Neural cell (in vitro differentiated cells): ENCODE results near the gene CEACAM6. TPM values are rescaled to one million over a fixed set of nuclear protein-coding genes. Genes with fewer than 3 reads are reported as not detected.

Experiments used
- H2AFZ ChIP-seq: fragments of 200-600, 300-800 bp; sonication (generic), shearing (Covaris generic); 2 replicates; pipeline ENCODE4 v1.6.0; 2014; ENCODE audit warnings: low read depth, mild to moderate bottlenecking, antibody characterized with exemption, low read length, moderate library complexity
- H3F3A ChIP-seq: fragments of 200-600 bp; shearing (Covaris generic); 2 replicates; pipeline ENCODE4 v1.6.1; 2016; ENCODE audit warnings: mild to moderate bottlenecking, moderate library complexity, mixed read lengths, antibody characterized with exemption, low read length; ENCODE audit not compliant: insufficient read depth, poor library complexity, severe bottlenecking
- H3K27ac ChIP-seq: fragments of 200-600, 300-800 bp; sonication (generic), shearing (Covaris generic); 2 replicates; pipeline ENCODE4 v1.5.1; 2014; ENCODE audit warnings: mild to moderate bottlenecking, low read length, moderate library complexity
- H3K27me3 ChIP-seq: fragments of 300-800, 200-600 bp; sonication (generic), shearing (Covaris generic); 2 replicates; pipeline ENCODE4 v1.6.0; 2014; ENCODE audit warnings: mild to moderate bottlenecking, low read depth, low read length, moderate library complexity; ENCODE audit not compliant: insufficient read depth
- H3K36me3 ChIP-seq: fragments of 300-800, 200-600 bp; sonication (generic), shearing (Covaris generic); 2 replicates; pipeline ENCODE4 v1.5.1; 2014; ENCODE audit warnings: mild to moderate bottlenecking, antibody characterized with exemption, low read length, moderate library complexity; ENCODE audit not compliant: insufficient read depth
- H3K4me2 ChIP-seq: fragments of 300-800, 200-600 bp; sonication (generic), shearing (Covaris generic); 2 replicates; pipeline ENCODE4 v1.6.0; 2014; ENCODE audit warnings: mild to moderate bottlenecking, low read length
- H3K4me3 ChIP-seq: fragments of 300-800, 200-600 bp; sonication (generic), shearing (Covaris generic); 2 replicates; pipeline ENCODE4 v1.5.1; 2014; ENCODE audit warnings: mild to moderate bottlenecking, low read length, moderate library complexity
- H3K79me2 ChIP-seq: fragments of 200-600 bp; shearing (Covaris generic); replicated peaks from 2 replicates; pipeline ENCODE4 v1.6.0; 2014; ENCODE audit warnings: mild to moderate bottlenecking, low read length, moderate library complexity; ENCODE audit not compliant: insufficient read depth
- H3K9ac ChIP-seq: fragments of 300-800, 200-600 bp; sonication (generic), shearing (Covaris generic); 2 replicates; pipeline ENCODE4 v1.6.1; 2016; ENCODE audit warnings: mild to moderate bottlenecking, low read length, mixed read lengths
- H3K9me2 ChIP-seq: fragments of 200-600 bp; shearing (Covaris generic); 2 replicates; pipeline ENCODE4 v1.6.1; 2016; ENCODE audit warnings: mild to moderate bottlenecking, low read length, mixed read lengths; ENCODE audit not compliant: insufficient read depth
- H3K9me3 ChIP-seq: fragments of 200-600, 300-800 bp; sonication (generic), shearing (Covaris generic); 2 replicates; pipeline ENCODE4 v1.6.1; 2016; ENCODE audit warnings: mild to moderate bottlenecking, mixed run types, low read length, moderate library complexity, mixed read lengths
- H4K20me1 ChIP-seq: fragments of 200-600 bp; shearing (Covaris generic); 2 replicates; pipeline ENCODE4 v1.6.1; 2016; ENCODE audit warnings: mild to moderate bottlenecking, mixed run types; ENCODE audit not compliant: insufficient read depth
- EP300 ChIP-seq: fragments of 450-650 bp; conservative IDR thresholded peaks from 2 replicates; pipeline ENCODE4 v1.6.1; 2014; ENCODE audit warnings: antibody characterized with exemption, mild to moderate bottlenecking, moderate library complexity; ENCODE audit not compliant: poor library complexity, severe bottlenecking
- EZH2 ChIP-seq: fragments of 200-600, 300-800 bp; shearing (Covaris generic), sonication (generic); IDR thresholded peaks from 2 replicates; pipeline ENCODE4 v1.6.1; 2014; ENCODE audit warnings: antibody characterized with exemption, low read length, borderline replicate concordance, mild to moderate bottlenecking; ENCODE audit not compliant: insufficient read depth, poor library complexity, severe bottlenecking
- MXI1 ChIP-seq: fragments of 450-650 bp; conservative IDR thresholded peaks from 2 replicates; pipeline ENCODE4 v1.6.1; 2014; ENCODE audit warnings: antibody characterized with exemption, mild to moderate bottlenecking; ENCODE audit not compliant: poor library complexity, severe bottlenecking
- POLR2AphosphoS5 ChIP-seq: IDR thresholded peaks from 2 replicates; pipeline ENCODE4 v1.6.1; 2012
- RAD21 ChIP-seq: fragments of 450-650 bp; conservative IDR thresholded peaks from 2 replicates; pipeline ENCODE4 v1.6.1; 2014; ENCODE audit warnings: antibody characterized with exemption, mild to moderate bottlenecking, moderate library complexity
- SMC3 ChIP-seq: fragments of 450-650 bp; conservative IDR thresholded peaks from 2 replicates; pipeline ENCODE4 v1.6.1; 2014; ENCODE audit warnings: antibody characterized with exemption, mild to moderate bottlenecking, moderate library complexity; ENCODE audit not compliant: poor library complexity
- TAF1 ChIP-seq: IDR thresholded peaks from 2 replicates; pipeline ENCODE4 v1.6.1; 2012; ENCODE audit warnings: low read depth
- polyA plus RNA-seq: library from polyadenylated mRNA; depleted of rRNA; stranded (reverse); fragments of >200 nt; gene quantifications from 2 replicates; pipeline ENCODE4 v1.2.3, GENCODE V29; 2014
- TF ChIP-seq, protein P1 (sequence below): IDR thresholded peaks from 2 replicates; pipeline ENCODE4 v1.6.1; 2012; ENCODE audit warnings: borderline replicate concordance
- TF ChIP-seq, protein P2 (sequence below): fragments of 450-650 bp; IDR thresholded peaks from 2 replicates; pipeline ENCODE4 v1.5.1; 2014; ENCODE audit warnings: antibody characterized with exemption, mild to moderate bottlenecking, moderate library complexity; ENCODE audit not compliant: poor library complexity, severe bottlenecking

CEACAM6 gene
- polyA plus RNA-seq, 1 donor from 2014 or later = not detected

DNA sequence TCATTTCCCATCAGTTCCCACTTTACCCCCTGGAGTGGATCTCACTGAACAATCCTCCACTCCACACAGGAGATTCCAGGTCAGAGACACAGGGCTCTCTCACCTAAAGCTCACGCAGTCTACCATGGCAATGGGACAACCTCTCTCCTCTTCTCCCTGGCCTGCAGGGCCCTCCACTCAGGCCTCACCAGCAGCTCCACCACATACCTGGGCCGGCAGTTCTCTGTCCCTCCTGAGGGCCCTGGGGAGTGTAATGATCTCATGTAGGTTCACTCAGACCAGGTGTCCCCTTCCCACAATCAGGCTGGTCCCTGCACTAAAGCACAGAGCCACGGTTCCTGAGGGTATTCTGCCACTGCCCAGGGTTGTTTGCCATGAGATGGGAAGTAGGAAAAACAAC, 56.7 kb downstream of the CEACAM6 start:
- H3K27me3 ChIP-seq = no peaks in the 10 kb centered on the region
- H3F3A ChIP-seq = no peaks in the 10 kb centered on the region
- H3K27ac ChIP-seq = no peak overlapping the region
- H3K36me3 ChIP-seq = no peaks in the 10 kb centered on the region
- H3K79me2 ChIP-seq = no peaks in the 10 kb centered on the region
- H3K9me2 ChIP-seq = no peaks in the 10 kb centered on the region
- H3K4me2 ChIP-seq = no peak overlapping the region
- H3K9me3 ChIP-seq = no peaks in the 10 kb centered on the region
- no peak overlapping the region for H2AFZ ChIP-seq
- TF ChIP-seq MXI1 = no peak
- no peak for TF ChIP-seq EZH2
- no peak for TF ChIP-seq POLR2AphosphoS5
- TF ChIP-seq SMC3 = no peak
- no peak for TF ChIP-seq EP300
- TF ChIP-seq, protein P1, sequence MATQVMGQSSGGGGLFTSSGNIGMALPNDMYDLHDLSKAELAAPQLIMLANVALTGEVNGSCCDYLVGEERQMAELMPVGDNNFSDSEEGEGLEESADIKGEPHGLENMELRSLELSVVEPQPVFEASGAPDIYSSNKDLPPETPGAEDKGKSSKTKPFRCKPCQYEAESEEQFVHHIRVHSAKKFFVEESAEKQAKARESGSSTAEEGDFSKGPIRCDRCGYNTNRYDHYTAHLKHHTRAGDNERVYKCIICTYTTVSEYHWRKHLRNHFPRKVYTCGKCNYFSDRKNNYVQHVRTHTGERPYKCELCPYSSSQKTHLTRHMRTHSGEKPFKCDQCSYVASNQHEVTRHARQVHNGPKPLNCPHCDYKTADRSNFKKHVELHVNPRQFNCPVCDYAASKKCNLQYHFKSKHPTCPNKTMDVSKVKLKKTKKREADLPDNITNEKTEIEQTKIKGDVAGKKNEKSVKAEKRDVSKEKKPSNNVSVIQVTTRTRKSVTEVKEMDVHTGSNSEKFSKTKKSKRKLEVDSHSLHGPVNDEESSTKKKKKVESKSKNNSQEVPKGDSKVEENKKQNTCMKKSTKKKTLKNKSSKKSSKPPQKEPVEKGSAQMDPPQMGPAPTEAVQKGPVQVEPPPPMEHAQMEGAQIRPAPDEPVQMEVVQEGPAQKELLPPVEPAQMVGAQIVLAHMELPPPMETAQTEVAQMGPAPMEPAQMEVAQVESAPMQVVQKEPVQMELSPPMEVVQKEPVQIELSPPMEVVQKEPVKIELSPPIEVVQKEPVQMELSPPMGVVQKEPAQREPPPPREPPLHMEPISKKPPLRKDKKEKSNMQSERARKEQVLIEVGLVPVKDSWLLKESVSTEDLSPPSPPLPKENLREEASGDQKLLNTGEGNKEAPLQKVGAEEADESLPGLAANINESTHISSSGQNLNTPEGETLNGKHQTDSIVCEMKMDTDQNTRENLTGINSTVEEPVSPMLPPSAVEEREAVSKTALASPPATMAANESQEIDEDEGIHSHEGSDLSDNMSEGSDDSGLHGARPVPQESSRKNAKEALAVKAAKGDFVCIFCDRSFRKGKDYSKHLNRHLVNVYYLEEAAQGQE = no peak
- TF ChIP-seq, protein P2, sequence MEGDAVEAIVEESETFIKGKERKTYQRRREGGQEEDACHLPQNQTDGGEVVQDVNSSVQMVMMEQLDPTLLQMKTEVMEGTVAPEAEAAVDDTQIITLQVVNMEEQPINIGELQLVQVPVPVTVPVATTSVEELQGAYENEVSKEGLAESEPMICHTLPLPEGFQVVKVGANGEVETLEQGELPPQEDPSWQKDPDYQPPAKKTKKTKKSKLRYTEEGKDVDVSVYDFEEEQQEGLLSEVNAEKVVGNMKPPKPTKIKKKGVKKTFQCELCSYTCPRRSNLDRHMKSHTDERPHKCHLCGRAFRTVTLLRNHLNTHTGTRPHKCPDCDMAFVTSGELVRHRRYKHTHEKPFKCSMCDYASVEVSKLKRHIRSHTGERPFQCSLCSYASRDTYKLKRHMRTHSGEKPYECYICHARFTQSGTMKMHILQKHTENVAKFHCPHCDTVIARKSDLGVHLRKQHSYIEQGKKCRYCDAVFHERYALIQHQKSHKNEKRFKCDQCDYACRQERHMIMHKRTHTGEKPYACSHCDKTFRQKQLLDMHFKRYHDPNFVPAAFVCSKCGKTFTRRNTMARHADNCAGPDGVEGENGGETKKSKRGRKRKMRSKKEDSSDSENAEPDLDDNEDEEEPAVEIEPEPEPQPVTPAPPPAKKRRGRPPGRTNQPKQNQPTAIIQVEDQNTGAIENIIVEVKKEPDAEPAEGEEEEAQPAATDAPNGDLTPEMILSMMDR = no peak
- no peak for TF ChIP-seq TAF1
- TF ChIP-seq RAD21 = no peak
- H3K9ac ChIP-seq = no peak overlapping the region
- H3K4me3 ChIP-seq = no peak overlapping the region
- H4K20me1 ChIP-seq = no peaks in the 10 kb centered on the region

DNA sequence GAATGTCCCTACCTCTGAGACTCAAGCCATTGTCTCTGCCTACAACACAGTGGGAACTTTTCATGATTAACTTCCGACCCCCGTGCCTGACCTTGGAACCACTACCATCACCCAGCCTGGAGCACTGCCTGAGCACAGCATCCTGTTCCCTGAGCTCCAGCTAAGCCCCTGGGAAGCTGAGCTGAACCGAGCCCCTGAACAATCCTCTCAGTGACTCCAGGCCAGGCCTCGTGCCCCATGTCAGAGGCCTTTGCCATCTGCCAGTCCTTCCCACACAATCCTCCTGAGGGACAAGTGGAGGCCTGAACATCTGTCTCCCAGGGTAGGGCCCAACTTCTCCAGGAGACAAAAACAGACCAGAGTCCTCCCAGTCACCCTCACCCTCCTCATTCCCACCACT, 58.6 kb downstream of the CEACAM6 start:
- H3K9ac ChIP-seq = no peak overlapping the region
- H3K9me3 ChIP-seq = no peaks in the 10 kb centered on the region
- H3K4me2 ChIP-seq = no peak overlapping the region
- H3K27me3 ChIP-seq = no peaks in the 10 kb centered on the region
- H3F3A ChIP-seq = no peaks in the 10 kb centered on the region
- H3K9me2 ChIP-seq = no peaks in the 10 kb centered on the region
- no peaks in the 10 kb centered on the region for H4K20me1 ChIP-seq
- H3K27ac ChIP-seq = no peak overlapping the region
- no peaks in the 10 kb centered on the region for H3K79me2 ChIP-seq
- TF ChIP-seq SMC3 = no peak
- no peak for TF ChIP-seq MXI1
- no peak for TF ChIP-seq EZH2
- TF ChIP-seq, protein P2 = no peak
- TF ChIP-seq POLR2AphosphoS5 = no peak
- TF ChIP-seq EP300 = no peak
- no peak for TF ChIP-seq RAD21
- TF ChIP-seq, protein P1 = no peak
- no peak for TF ChIP-seq TAF1
- H3K4me3 ChIP-seq = no peak overlapping the region
- no peaks in the 10 kb centered on the region for H3K36me3 ChIP-seq
- H2AFZ ChIP-seq = no peak overlapping the region
